CD4-positive, alpha-beta memory T cell (primary cell): ENCODE measurements around the gene INSYN2A. TPM values are rescaled to one million over a fixed set of nuclear protein-coding genes. Genes with fewer than 3 reads are reported as not detected.

Source experiments
- CTCF ChIA-PET: fragments of 350-600 bp; sonication (Branson Sonifier 250); formaldehyde crosslinking; loops from one replicate; lab custom pipeline; 2021; ENCODE audit warnings: inconsistent platforms; ENCODE audit not compliant: partially characterized antibody; lab: Charles Lee
- POLR2A ChIA-PET: fragments of 350-600 bp; sonication (Branson Sonifier 250); formaldehyde crosslinking; loops from one replicate; lab custom pipeline; 2021; ENCODE audit not compliant: partially characterized antibody; lab: Charles Lee
- DNase-seq, 5 donors: peaks; one replicate each; pipeline versions ENCODE4 v3.0.0 to v3.0.0-alpha.2; 2020 to 2022; ENCODE audit warnings: mixed read lengths in 1 of 5
- H3K27ac ChIP-seq: one replicate; pipeline ENCODE4 v1.7.0; 2013; ENCODE audit warnings: low read depth, low read length
- H3K27me3 ChIP-seq: 2 replicates; pipeline ENCODE4 v1.7.0; 2013; ENCODE audit warnings: mild to moderate bottlenecking, low read length, moderate library complexity; ENCODE audit not compliant: insufficient read depth
- H3K36me3 ChIP-seq: 2 replicates; pipeline ENCODE4 v1.7.0; 2013; ENCODE audit warnings: mild to moderate bottlenecking, low read length, moderate library complexity; ENCODE audit not compliant: insufficient read depth
- H3K4me1 ChIP-seq: 2 replicates; pipeline ENCODE4 v1.7.0; 2013; ENCODE audit warnings: mild to moderate bottlenecking, low read length, moderate library complexity; ENCODE audit not compliant: insufficient read depth
- H3K4me3 ChIP-seq, 2 donors: one replicate each; pipeline ENCODE4 v1.7.0; 2013; ENCODE audit warnings: low read length in 2 of 2, mild to moderate bottlenecking in 1 of 2
- H3K9me3 ChIP-seq, 2 donors: one replicate each; pipeline ENCODE4 v1.7.0; 2013; ENCODE audit warnings: low read length in 2 of 2, control low read depth in 1 of 2; ENCODE audit not compliant: control insufficient read depth in 1 of 2
- H3K27ac Mint-ChIP-seq, 7 donors: one replicate each; pipeline ENCODE4 v1.8.0; 2020 to 2021; ENCODE audit warnings: mixed read lengths in 7 of 7, mild to moderate bottlenecking in 6 of 7, inconsistent platforms in 3 of 7, moderate library complexity in 3 of 7
- H3K27me3 Mint-ChIP-seq, 2 donors: one replicate each; pipeline ENCODE4 v1.8.0; 2020 to 2021; ENCODE audit warnings: mixed read lengths in 2 of 2
- H3K36me3 Mint-ChIP-seq, 2 donors: one replicate each; pipeline ENCODE4 v1.8.0; 2020 to 2021; ENCODE audit warnings: mixed read lengths in 2 of 2, inconsistent platforms in 1 of 2, mild to moderate bottlenecking in 1 of 2
- H3K4me1 Mint-ChIP-seq, 4 donors: one replicate each; pipeline ENCODE4 v1.8.0; 2020 to 2021; ENCODE audit warnings: mixed read lengths in 4 of 4, mild to moderate bottlenecking in 1 of 4
- H3K4me3 Mint-ChIP-seq, 8 donors: one replicate each; pipeline ENCODE4 v1.8.0; 2020 to 2021; ENCODE audit warnings: mixed read lengths in 8 of 8, mild to moderate bottlenecking in 7 of 8, moderate library complexity in 6 of 8, inconsistent platforms in 3 of 8
- H3K9me3 Mint-ChIP-seq, 8 donors: one replicate each; pipeline ENCODE4 v1.8.0; 2020 to 2021; ENCODE audit warnings: mixed read lengths in 8 of 8, mild to moderate bottlenecking in 5 of 8, inconsistent platforms in 3 of 8, moderate library complexity in 1 of 8
- intact Hi-C: fragments of 100-400 bp; cut with micrococcal nuclease; formaldehyde crosslinking; loops from one replicate; pipeline ENCODE4 v1.15.1; 2023
- polyA plus RNA-seq, 2 donors: library from polyadenylated mRNA; unstranded; fragments of 300-500 nt; fragmentation: Illumina TruSeq; gene quantifications; one replicate each; pipeline ENCODE4 v1.2.3, GENCODE V29; 2021
- total RNA-seq, 2 experiments: library from RNA; stranded (reverse); gene quantifications; one replicate each; pipeline ENCODE4 v1.2.3, GENCODE V29; 2021

Gene INSYN2A
- total and polyA plus RNA-seq, 4 experiments from 2014 or later, result not detected

- no peak for DNase-seq
- Histone ChIP-seq H3K4me3 (no peak overlapping the region), H3K9me3 (no peaks in the 10 kb centered on the region), H3K27ac (no peak overlapping the region), H3K27me3 (no peaks in the 10 kb centered on the region), H3K4me1 (no peaks in the 10 kb centered on the region), H3K36me3 (no peaks in the 10 kb centered on the region)
- intact Hi-C loops, result no loop called here
- Mint-ChIP-seq H3K4me1 (no peaks in the 10 kb centered on the region), H3K36me3 (no peaks in the 10 kb centered on the region), H3K9me3 (peaks cover 0 to 1% (median 0%) of the 10 kb centered on the region in 8 donors), H3K27ac (peak overlapping the region in 1 of 7 donors; percentile 23), H3K4me3 (no peak overlapping the region), H3K27me3 (no peaks in the 10 kb centered on the region)
- ChIA-PET POLR2A (no interaction called here), CTCF (no interaction called here)
These were observed 28.1 kb downstream of the INSYN2A start for GRCh38 chr10:127168261-127168660.

DNA sequence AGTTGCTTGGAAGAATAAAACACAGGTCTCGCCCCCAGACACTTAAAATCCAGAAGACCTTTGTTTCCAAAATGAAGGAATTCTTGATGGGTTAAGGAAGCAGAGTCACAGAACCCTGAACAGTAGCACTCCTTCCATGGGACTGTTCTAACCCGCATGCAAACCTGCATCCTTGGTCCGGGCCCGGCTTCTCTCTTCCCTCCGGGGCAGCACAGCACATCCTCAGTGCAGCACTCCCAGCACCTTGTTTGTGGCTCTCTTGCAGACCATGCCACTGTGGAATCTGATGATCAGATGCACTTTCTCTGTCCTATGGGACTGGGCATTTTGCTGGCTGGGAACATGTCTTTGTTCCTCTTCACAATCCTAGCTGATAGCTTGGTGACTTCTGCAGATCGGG is 33.5 kb downstream of the INSYN2A start:
- Mint-ChIP-seq H3K4me3 (no peak overlapping the region), H3K36me3 (no peaks in the 10 kb centered on the region), H3K27ac (no peak overlapping the region), H3K4me1 (no peaks in the 10 kb centered on the region), H3K27me3 (no peaks in the 10 kb centered on the region), H3K9me3 (peaks cover 0 to 4% (median 0%) of the 10 kb centered on the region in 8 donors)
- H3K4me1 ChIP-seq, result no peaks in the 10 kb centered on the region
- H3K27ac ChIP-seq, result no peak overlapping the region
- DNase-seq, result no peak
- no peak overlapping the region for H3K4me3 ChIP-seq
- ChIA-PET POLR2A (no interaction called here), CTCF (no interaction called here)
- no peaks in the 10 kb centered on the region for H3K9me3 ChIP-seq
- H3K27me3 ChIP-seq, result no peaks in the 10 kb centered on the region
- H3K36me3 ChIP-seq, result no peaks in the 10 kb centered on the region
- intact Hi-C loops, result no loop called here

DNA sequence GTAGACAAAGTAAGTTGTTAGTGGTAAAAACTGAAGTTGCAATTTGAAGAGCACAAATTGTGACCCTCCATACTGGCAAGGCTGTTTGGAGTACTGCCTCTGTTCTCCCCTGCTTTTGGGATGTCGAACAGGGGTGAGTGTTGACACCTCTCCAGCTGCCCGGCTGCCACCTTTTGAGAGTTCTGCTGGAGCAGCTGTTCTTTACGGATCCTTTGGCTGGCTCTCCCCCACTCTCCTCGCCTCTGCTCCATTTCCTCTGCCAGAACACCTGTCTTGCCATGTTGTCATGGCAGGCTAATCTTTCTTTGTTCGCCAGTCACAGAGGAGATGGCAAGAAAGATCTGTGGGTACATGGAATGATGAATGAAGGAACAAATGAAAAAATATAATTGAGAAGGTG is 34.9 kb downstream of the INSYN2A start:
- Histone ChIP-seq H3K4me3 (no peak overlapping the region), H3K4me1 (no peaks in the 10 kb centered on the region), H3K36me3 (no peaks in the 10 kb centered on the region), H3K27ac (no peak overlapping the region), H3K27me3 (no peaks in the 10 kb centered on the region), H3K9me3 (no peaks in the 10 kb centered on the region)
- no peak overlapping the region for H3K27ac Mint-ChIP-seq
- H3K27me3 Mint-ChIP-seq, result no peaks in the 10 kb centered on the region
- intact Hi-C loops, result no loop called here
- H3K9me3 Mint-ChIP-seq, result peaks cover 0 to 4% (median 0%) of the 10 kb centered on the region in 8 donors
- no peak for DNase-seq
- no peaks in the 10 kb centered on the region for H3K36me3 Mint-ChIP-seq
- POLR2A ChIA-PET, result no interaction called here
- H3K4me3 Mint-ChIP-seq, result no peak overlapping the region
- CTCF ChIA-PET, result no interaction called here
- H3K4me1 Mint-ChIP-seq, result no peaks in the 10 kb centered on the region

DNA sequence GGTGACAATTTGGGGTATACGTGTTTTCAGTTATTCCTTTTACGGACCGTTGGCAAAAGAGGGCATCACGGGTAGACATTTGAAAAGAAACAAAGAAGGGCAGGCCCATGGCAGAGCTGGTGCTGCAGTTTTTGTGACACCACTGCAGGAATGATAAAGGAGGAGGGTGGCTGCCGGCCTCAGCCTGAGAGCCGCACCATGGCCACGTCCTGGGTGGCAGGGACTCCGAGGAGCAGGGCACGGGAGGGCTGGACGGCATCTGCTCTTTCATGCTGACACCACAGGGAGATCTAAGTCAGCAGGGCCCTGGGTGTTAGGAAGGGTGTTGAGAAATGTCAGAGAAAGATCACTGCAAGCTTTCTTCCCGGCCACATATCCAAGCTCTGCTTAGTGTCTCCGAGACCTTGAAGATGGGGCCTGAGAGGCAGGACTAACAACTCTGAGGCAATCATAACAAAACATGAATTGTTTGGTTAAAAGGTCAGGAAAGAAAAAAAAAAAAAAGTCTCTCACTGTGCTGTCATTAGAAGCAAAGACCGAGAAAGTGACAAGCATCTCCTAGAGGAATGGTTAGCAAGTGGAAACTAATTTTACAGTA is 36.6 kb downstream of the INSYN2A start:
- H3K36me3 Mint-ChIP-seq, result no peaks in the 10 kb centered on the region
- H3K27ac Mint-ChIP-seq, result no peak overlapping the region
- CTCF ChIA-PET, result no interaction called here
- no peak overlapping the region for H3K4me3 ChIP-seq
- DNase-seq, result no peak
- H3K27me3 ChIP-seq, result no peaks in the 10 kb centered on the region
- no peaks in the 10 kb centered on the region for H3K9me3 ChIP-seq
- POLR2A ChIA-PET, result no interaction called here
- H3K9me3 Mint-ChIP-seq, result peaks cover 0 to 4% (median 0%) of the 10 kb centered on the region in 8 donors
- no peaks in the 10 kb centered on the region for H3K4me1 ChIP-seq
- H3K4me3 Mint-ChIP-seq, result no peak overlapping the region
- H3K4me1 Mint-ChIP-seq, result no peaks in the 10 kb centered on the region
- no peaks in the 10 kb centered on the region for H3K36me3 ChIP-seq
- intact Hi-C loops, result no loop called here
- no peaks in the 10 kb centered on the region for H3K27me3 Mint-ChIP-seq
- no peak overlapping the region for H3K27ac ChIP-seq

DNA sequence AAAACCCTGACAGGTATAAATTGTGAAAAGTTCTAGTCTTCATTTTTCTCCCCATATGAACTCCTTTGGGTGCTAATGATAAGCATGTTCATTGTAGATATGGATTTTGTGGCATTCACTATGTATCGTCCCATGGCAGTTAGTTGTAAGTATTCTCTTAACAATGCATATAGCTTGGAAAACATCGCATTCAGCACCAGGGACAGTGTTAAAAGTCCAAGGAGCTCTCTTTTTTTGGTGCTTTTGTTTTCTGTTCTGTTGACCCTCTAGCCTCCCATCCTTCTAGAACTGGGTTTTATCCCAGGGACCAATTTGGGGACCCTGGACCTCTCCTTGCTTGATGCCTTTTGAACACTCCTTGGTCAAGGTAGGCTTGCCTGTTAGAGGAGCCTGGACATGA is 37.7 kb downstream of the INSYN2A start:
- Histone ChIP-seq H3K4me1 (no peaks in the 10 kb centered on the region), H3K4me3 (no peak overlapping the region), H3K36me3 (no peaks in the 10 kb centered on the region), H3K9me3 (no peaks in the 10 kb centered on the region), H3K27me3 (no peaks in the 10 kb centered on the region), H3K27ac (no peak overlapping the region)
- Mint-ChIP-seq H3K36me3 (no peaks in the 10 kb centered on the region), H3K27me3 (no peaks in the 10 kb centered on the region), H3K9me3 (peaks cover 0 to 4% (median 0%) of the 10 kb centered on the region in 8 donors), H3K27ac (no peak overlapping the region), H3K4me1 (no peaks in the 10 kb centered on the region), H3K4me3 (no peak overlapping the region)
- CTCF ChIA-PET, result no interaction called here
- POLR2A ChIA-PET, result no interaction called here
- no peak for DNase-seq
- intact Hi-C loops, result no loop called here

- H3K4me3 Mint-ChIP-seq, result no peak overlapping the region
- H3K9me3 Mint-ChIP-seq, result peaks cover 0 to 3% (median 0%) of the 10 kb centered on the region in 8 donors
- POLR2A ChIA-PET, result no interaction called here
- H3K4me1 ChIP-seq, result no peaks in the 10 kb centered on the region
- H3K4me1 Mint-ChIP-seq, result no peaks in the 10 kb centered on the region
- no peak overlapping the region for H3K4me3 ChIP-seq
- H3K27me3 ChIP-seq, result no peaks in the 10 kb centered on the region
- H3K36me3 ChIP-seq, result no peaks in the 10 kb centered on the region
- no peaks in the 10 kb centered on the region for H3K36me3 Mint-ChIP-seq
- no peak overlapping the region for H3K27ac Mint-ChIP-seq
- DNase-seq, result no peak
- intact Hi-C loops, result no loop called here
- no peaks in the 10 kb centered on the region for H3K9me3 ChIP-seq
- CTCF ChIA-PET, result no interaction called here
- H3K27ac ChIP-seq, result no peak overlapping the region
- no peaks in the 10 kb centered on the region for H3K27me3 Mint-ChIP-seq
These were observed 38.7 kb downstream of the INSYN2A start for GRCh38 chr10:127157506-127158200.

DNA sequence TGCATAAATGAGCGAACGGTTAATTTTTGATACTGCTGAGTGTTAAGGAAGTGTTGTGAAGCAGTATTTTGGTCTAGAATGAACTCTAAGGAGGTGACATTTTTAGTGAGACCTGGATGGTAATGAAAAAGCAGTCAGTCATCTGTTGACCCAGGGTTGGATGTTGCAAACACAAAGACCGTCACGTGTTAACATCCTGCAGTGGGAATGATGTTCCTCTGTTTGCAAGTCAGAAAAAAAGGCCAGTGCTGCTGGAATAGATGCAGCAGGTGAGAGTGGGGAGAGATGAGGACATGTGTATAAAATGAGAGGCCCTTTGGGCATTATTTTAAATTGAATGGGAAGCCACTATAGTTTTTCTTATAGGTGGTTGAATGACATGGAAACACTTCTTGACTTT is 39.3 kb downstream of the INSYN2A start:
- H3K9me3 ChIP-seq, result no peaks in the 10 kb centered on the region
- H3K9me3 Mint-ChIP-seq, result peaks cover 0 to 3% (median 0%) of the 10 kb centered on the region in 8 donors
- intact Hi-C loops, result no loop called here
- H3K4me1 ChIP-seq, result no peaks in the 10 kb centered on the region
- H3K27ac ChIP-seq, result no peak overlapping the region
- H3K4me3 ChIP-seq, result no peak overlapping the region
- no peak for DNase-seq
- ChIA-PET POLR2A (no interaction called here), CTCF (no interaction called here)
- no peaks in the 10 kb centered on the region for H3K36me3 ChIP-seq
- no peaks in the 10 kb centered on the region for H3K36me3 Mint-ChIP-seq
- no peaks in the 10 kb centered on the region for H3K4me1 Mint-ChIP-seq
- no peak overlapping the region for H3K27ac Mint-ChIP-seq
- H3K27me3 Mint-ChIP-seq, result no peaks in the 10 kb centered on the region
- H3K27me3 ChIP-seq, result no peaks in the 10 kb centered on the region
- H3K4me3 Mint-ChIP-seq, result no peak overlapping the region
